GM23338 (cell line): Measurements from ENCODE around the gene ADCYAP1R1. TPM values are rescaled to one million over a fixed set of nuclear protein-coding genes. Genes with fewer than 3 reads are reported as not detected.

ENCODE experiments used
- ATAC-seq: fragments of 200-7000 bp; cut with Tn5 transposase; 3 replicates; pipeline ENCODE4 v1.9.1; 2020
- DNase-seq: peaks from one replicate; pipeline ENCODE4 v3.0.0-alpha.2; 2015; ENCODE audit warnings: low spot score
- H2AFZ ChIP-seq: fragments of 200-600 bp; sonication (generic); 2 replicates; pipeline ENCODE4 v1.8.0; 2016; ENCODE audit warnings: antibody characterized with exemption, mild to moderate bottlenecking, moderate library complexity
- H3F3A ChIP-seq: fragments of 200-600 bp; sonication (generic); replicated peaks from 2 replicates; pipeline ENCODE4 v1.8.0; 2017; ENCODE audit warnings: antibody characterized with exemption, mixed run types, low read depth
- H3K27ac ChIP-seq: fragments of 200-600 bp; sonication (generic); 2 replicates; pipeline ENCODE4 v1.6.1; 2016; ENCODE audit warnings: low read depth
- H3K27me3 ChIP-seq: fragments of 200-600 bp; sonication (generic); 2 replicates; pipeline ENCODE4 v1.8.0; 2016; ENCODE audit warnings: mild to moderate bottlenecking, mixed run types, moderate library complexity; ENCODE audit not compliant: insufficient read depth
- H3K36me3 ChIP-seq: fragments of 200-600 bp; sonication (generic); 2 replicates; pipeline ENCODE4 v1.8.0; 2016; ENCODE audit warnings: mild to moderate bottlenecking; ENCODE audit not compliant: insufficient read depth
- H3K4me1 ChIP-seq: fragments of 200-600 bp; sonication (generic); 2 replicates; pipeline ENCODE4 v1.8.0; 2016; ENCODE audit warnings: mild to moderate bottlenecking, moderate library complexity; ENCODE audit not compliant: insufficient read depth
- H3K4me2 ChIP-seq: fragments of 200-600 bp; sonication (generic); 2 replicates; pipeline ENCODE4 v1.7.1; 2017; ENCODE audit warnings: mixed run types
- H3K4me3 ChIP-seq: fragments of 200-600 bp; sonication (generic); 2 replicates; pipeline ENCODE4 v1.6.1; 2016; ENCODE audit warnings: mixed run types
- H3K79me2 ChIP-seq: fragments of 200-600 bp; sonication (generic); replicated peaks from 2 replicates; pipeline ENCODE4 v1.8.0; 2017; ENCODE audit warnings: mild to moderate bottlenecking; ENCODE audit not compliant: insufficient read depth
- H3K9me2 ChIP-seq: fragments of 200-600 bp; sonication (generic); 2 replicates; pipeline ENCODE4 v1.8.0; 2017; ENCODE audit not compliant: insufficient read depth
- H4K20me1 ChIP-seq: fragments of 200-600 bp; sonication (generic); replicated peaks from 2 replicates; pipeline ENCODE4 v1.8.0; 2017; ENCODE audit warnings: mild to moderate bottlenecking; ENCODE audit not compliant: insufficient read depth
- H3K27ac Mint-ChIP-seq: 2 replicates; pipeline ENCODE4 v1.8.0; 2020; ENCODE audit warnings: inconsistent platforms, mild to moderate bottlenecking, moderate library complexity, mixed read lengths
- H3K27me3 Mint-ChIP-seq: 3 replicates; pipeline ENCODE4 v1.8.0; 2022; ENCODE audit warnings: low read depth, mild to moderate bottlenecking, moderate library complexity, mixed read lengths, inconsistent platforms; ENCODE audit not compliant: insufficient read depth, poor library complexity
- H3K36me3 Mint-ChIP-seq: 3 replicates; pipeline ENCODE4 v1.8.0; 2021; ENCODE audit warnings: low read depth, mild to moderate bottlenecking, inconsistent platforms, moderate library complexity, mixed read lengths
- H3K4me1 Mint-ChIP-seq: 3 replicates; pipeline ENCODE4 v1.8.0; 2020; ENCODE audit warnings: mild to moderate bottlenecking, inconsistent platforms, mixed read lengths
- H3K4me3 Mint-ChIP-seq: 3 replicates; pipeline ENCODE4 v1.8.0; 2021; ENCODE audit warnings: moderate library complexity, mild to moderate bottlenecking, inconsistent platforms, mixed read lengths
- H3K9me3 Mint-ChIP-seq: 3 replicates; pipeline ENCODE4 v1.8.0; 2020; ENCODE audit warnings: moderate library complexity, mild to moderate bottlenecking, inconsistent platforms, mixed read lengths
- CREB1 ChIP-seq: fragments of 250-450 bp; sonication (Bioruptor Pico); IDR thresholded peaks from 2 replicates; pipeline ENCODE4 v1.5.0; 2020; ENCODE audit warnings: low read depth, mild to moderate bottlenecking, moderate library complexity
- CTCF ChIP-seq, 2 experiments: fragments of 200-600 bp in 1 of 2; sonication (generic) in 1 of 2; conservative IDR thresholded peaks; 2 replicates each; pipeline versions ENCODE4 v1.5.1 to v1.6.1; 2016 to 2017; ENCODE audit warnings: antibody characterized with exemption in 2 of 2, low read depth in 2 of 2, mild to moderate bottlenecking in 2 of 2, moderate library complexity in 1 of 2
- ETS1 ChIP-seq: IDR thresholded peaks from 2 replicates; pipeline ENCODE4 v1.6.1; 2016; ENCODE audit warnings: antibody characterized with exemption
- EZH2 ChIP-seq: fragments of 200-600 bp; sonication (generic); IDR thresholded peaks from one replicate; pipeline ENCODE4 v1.8.0; 2017; ENCODE audit warnings: antibody characterized with exemption, mild to moderate bottlenecking, low read depth; ENCODE audit not compliant: unreplicated experiment
- EZH2phosphoT487 ChIP-seq: fragments of 200-600 bp; sonication (generic); IDR thresholded peaks from one replicate; pipeline ENCODE4 v1.8.1; 2018; ENCODE audit warnings: antibody characterized with exemption; ENCODE audit not compliant: unreplicated experiment
- JUNB ChIP-seq: IDR thresholded peaks from one replicate; pipeline ENCODE4 v1.6.1; 2016; ENCODE audit warnings: antibody characterized with exemption; ENCODE audit not compliant: unreplicated experiment
- NANOG ChIP-seq: IDR thresholded peaks from 2 replicates; pipeline ENCODE4 v1.6.1; 2016; ENCODE audit warnings: antibody characterized with exemption, borderline replicate concordance
- POLR2AphosphoS5 ChIP-seq: IDR thresholded peaks from 2 replicates; pipeline ENCODE4 v1.6.1; 2016; ENCODE audit warnings: antibody characterized with exemption, low read depth
- STAT1 ChIP-seq: IDR thresholded peaks from one replicate; pipeline ENCODE4 v1.6.1; 2016; ENCODE audit warnings: antibody characterized with exemption; ENCODE audit not compliant: unreplicated experiment
- ZNF114 ChIP-seq: fragments of 250-450 bp; sonication (Bioruptor Pico); IDR thresholded peaks from 2 replicates; pipeline ENCODE4 v1.5.0; 2020; ENCODE audit warnings: mild to moderate bottlenecking, moderate library complexity
- ZNF331 ChIP-seq: fragments of 250-450 bp; sonication (Bioruptor Pico); IDR thresholded peaks from 2 replicates; pipeline ENCODE4 v1.5.0; 2020; ENCODE audit warnings: low read depth, mild to moderate bottlenecking, moderate library complexity
- polyA plus RNA-seq: library from polyadenylated mRNA; unstranded; fragments of >200 nt; fragmentation: Nextera tagmentation; extraction: Ambion mirVana; gene quantifications from 2 replicates; pipeline ENCODE4 v1.2.1, GENCODE V29; 2016
- total RNA-seq: library from RNA; depleted of rRNA; stranded (reverse); fragments of >200 nt; shearing (Covaris generic); gene quantifications from 2 replicates; pipeline ENCODE4 v1.2.3, GENCODE V29; 2014
- TF ChIP-seq, protein P1 (sequence below): IDR thresholded peaks from one replicate; pipeline ENCODE4 v1.6.1; 2018; ENCODE audit warnings: antibody characterized with exemption; ENCODE audit not compliant: unreplicated experiment
- TF ChIP-seq, protein P2 (sequence below): fragments of 250-450 bp; sonication (Bioruptor Pico); IDR thresholded peaks from 2 replicates; pipeline ENCODE4 v1.5.0; 2020; ENCODE audit warnings: mild to moderate bottlenecking, moderate library complexity

Gene ADCYAP1R1
- total and polyA plus RNA-seq, 2 experiments from 2014 or later, result 1.8 to 10.6 TPM

- H3K27ac ChIP-seq, result no peak overlapping the region
- Mint-ChIP-seq H3K9me3 (no peaks in the 10 kb centered on the region), H3K27me3 (peaks cover 10% of the 10 kb centered on the region), H3K4me1 (peaks cover 21% of the 10 kb centered on the region), H3K4me3 (no peak overlapping the region), H3K27ac (no peak overlapping the region), H3K36me3 (no peaks in the 10 kb centered on the region)
- H3K36me3 ChIP-seq, result no peaks in the 10 kb centered on the region
- TF ChIP-seq ETS1 (no peak), NANOG (no peak), JUNB (no peak), POLR2AphosphoS5 (no peak), EZH2 (no peak), ZNF331 (CRISPR knock-in tag) (no peak), CREB1 (no peak), CTCF (conservative IDR thresholded peaks at IDR 0.05; ENCODE audit: low read depth in 2 of 2) (no peak), ZNF114 (CRISPR knock-in tag) (no peak), STAT1 (no peak), EZH2phosphoT487 (no peak)
- TF ChIP-seq, protein P1, sequence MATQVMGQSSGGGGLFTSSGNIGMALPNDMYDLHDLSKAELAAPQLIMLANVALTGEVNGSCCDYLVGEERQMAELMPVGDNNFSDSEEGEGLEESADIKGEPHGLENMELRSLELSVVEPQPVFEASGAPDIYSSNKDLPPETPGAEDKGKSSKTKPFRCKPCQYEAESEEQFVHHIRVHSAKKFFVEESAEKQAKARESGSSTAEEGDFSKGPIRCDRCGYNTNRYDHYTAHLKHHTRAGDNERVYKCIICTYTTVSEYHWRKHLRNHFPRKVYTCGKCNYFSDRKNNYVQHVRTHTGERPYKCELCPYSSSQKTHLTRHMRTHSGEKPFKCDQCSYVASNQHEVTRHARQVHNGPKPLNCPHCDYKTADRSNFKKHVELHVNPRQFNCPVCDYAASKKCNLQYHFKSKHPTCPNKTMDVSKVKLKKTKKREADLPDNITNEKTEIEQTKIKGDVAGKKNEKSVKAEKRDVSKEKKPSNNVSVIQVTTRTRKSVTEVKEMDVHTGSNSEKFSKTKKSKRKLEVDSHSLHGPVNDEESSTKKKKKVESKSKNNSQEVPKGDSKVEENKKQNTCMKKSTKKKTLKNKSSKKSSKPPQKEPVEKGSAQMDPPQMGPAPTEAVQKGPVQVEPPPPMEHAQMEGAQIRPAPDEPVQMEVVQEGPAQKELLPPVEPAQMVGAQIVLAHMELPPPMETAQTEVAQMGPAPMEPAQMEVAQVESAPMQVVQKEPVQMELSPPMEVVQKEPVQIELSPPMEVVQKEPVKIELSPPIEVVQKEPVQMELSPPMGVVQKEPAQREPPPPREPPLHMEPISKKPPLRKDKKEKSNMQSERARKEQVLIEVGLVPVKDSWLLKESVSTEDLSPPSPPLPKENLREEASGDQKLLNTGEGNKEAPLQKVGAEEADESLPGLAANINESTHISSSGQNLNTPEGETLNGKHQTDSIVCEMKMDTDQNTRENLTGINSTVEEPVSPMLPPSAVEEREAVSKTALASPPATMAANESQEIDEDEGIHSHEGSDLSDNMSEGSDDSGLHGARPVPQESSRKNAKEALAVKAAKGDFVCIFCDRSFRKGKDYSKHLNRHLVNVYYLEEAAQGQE, result no peak
- TF ChIP-seq, protein P2, sequence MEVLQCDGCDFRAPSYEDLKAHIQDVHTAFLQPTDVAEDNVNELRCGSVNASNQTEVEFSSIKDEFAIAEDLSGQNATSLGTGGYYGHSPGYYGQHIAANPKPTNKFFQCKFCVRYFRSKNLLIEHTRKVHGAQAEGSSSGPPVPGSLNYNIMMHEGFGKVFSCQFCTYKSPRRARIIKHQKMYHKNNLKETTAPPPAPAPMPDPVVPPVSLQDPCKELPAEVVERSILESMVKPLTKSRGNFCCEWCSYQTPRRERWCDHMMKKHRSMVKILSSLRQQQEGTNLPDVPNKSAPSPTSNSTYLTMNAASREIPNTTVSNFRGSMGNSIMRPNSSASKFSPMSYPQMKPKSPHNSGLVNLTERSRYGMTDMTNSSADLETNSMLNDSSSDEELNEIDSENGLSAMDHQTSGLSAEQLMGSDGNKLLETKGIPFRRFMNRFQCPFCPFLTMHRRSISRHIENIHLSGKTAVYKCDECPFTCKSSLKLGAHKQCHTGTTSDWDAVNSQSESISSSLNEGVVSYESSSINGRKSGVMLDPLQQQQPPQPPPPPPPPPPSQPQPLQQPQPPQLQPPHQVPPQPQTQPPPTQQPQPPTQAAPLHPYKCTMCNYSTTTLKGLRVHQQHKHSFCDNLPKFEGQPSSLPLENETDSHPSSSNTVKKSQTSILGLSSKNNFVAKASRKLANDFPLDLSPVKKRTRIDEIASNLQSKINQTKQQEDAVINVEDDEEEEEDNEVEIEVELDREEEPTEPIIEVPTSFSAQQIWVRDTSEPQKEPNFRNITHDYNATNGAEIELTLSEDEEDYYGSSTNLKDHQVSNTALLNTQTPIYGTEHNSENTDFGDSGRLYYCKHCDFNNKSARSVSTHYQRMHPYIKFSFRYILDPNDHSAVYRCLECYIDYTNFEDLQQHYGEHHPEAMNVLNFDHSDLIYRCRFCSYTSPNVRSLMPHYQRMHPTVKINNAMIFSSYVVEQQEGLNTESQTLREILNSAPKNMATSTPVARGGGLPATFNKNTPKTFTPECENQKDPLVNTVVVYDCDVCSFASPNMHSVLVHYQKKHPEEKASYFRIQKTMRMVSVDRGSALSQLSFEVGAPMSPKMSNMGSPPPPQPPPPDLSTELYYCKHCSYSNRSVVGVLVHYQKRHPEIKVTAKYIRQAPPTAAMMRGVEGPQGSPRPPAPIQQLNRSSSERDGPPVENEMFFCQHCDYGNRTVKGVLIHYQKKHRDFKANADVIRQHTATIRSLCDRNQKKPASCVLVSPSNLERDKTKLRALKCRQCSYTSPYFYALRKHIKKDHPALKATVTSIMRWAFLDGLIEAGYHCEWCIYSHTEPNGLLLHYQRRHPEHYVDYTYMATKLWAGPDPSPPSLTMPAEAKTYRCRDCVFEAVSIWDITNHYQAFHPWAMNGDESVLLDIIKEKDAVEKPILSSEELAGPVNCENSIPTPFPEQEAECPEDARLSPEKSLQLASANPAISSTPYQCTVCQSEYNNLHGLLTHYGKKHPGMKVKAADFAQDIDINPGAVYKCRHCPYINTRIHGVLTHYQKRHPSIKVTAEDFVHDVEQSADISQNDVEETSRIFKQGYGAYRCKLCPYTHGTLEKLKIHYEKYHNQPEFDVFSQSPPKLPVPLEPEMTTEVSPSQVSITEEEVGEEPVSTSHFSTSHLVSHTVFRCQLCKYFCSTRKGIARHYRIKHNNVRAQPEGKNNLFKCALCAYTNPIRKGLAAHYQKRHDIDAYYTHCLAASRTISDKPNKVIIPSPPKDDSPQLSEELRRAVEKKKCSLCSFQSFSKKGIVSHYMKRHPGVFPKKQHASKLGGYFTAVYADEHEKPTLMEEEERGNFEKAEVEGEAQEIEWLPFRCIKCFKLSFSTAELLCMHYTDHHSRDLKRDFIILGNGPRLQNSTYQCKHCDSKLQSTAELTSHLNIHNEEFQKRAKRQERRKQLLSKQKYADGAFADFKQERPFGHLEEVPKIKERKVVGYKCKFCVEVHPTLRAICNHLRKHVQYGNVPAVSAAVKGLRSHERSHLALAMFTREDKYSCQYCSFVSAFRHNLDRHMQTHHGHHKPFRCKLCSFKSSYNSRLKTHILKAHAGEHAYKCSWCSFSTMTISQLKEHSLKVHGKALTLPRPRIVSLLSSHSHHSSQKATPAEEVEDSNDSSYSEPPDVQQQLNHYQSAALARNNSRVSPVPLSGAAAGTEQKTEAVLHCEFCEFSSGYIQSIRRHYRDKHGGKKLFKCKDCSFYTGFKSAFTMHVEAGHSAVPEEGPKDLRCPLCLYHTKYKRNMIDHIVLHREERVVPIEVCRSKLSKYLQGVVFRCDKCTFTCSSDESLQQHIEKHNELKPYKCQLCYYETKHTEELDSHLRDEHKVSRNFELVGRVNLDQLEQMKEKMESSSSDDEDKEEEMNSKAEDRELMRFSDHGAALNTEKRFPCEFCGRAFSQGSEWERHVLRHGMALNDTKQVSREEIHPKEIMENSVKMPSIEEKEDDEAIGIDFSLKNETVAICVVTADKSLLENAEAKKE (CRISPR knock-in tag), result no peak
- no peaks in the 10 kb centered on the region for H4K20me1 ChIP-seq
- H3K9me2 ChIP-seq, result no peaks in the 10 kb centered on the region
- ATAC-seq (no peak), DNase-seq (no peak)
- H3K4me2 ChIP-seq, result no peak overlapping the region
- no peaks in the 10 kb centered on the region for H3K79me2 ChIP-seq
- H3K4me1 ChIP-seq, result no peaks in the 10 kb centered on the region; the same call in none of the 2 replicates
- no peaks in the 10 kb centered on the region for H3K27me3 ChIP-seq
- H3F3A ChIP-seq, result no peaks in the 10 kb centered on the region
- no peak overlapping the region for H2AFZ ChIP-seq
- no peak overlapping the region for H3K4me3 ChIP-seq
These were observed 7.6 kb upstream of the ADCYAP1R1 start for GRCh38 chr7:31044529-31044928.
